Measurements from ENCODE around the gene PCK1. TPM values are rescaled to one million over a fixed set of nuclear protein-coding genes. Genes with fewer than 3 reads are reported as not detected.

PCK1 gene
- total and polyA plus RNA-seq, 2 of the 13 experiments (the other 11 are each of a cell fraction or from before 2014, with no cell fraction given): 6.5 to 12.6 TPM

GRCh38 chr20:57587278-57587988 lies 26.5 kb downstream of the PCK1 start (continued):
- TF ChIP-seq NBN (conservative IDR thresholded peaks at IDR 0.05): no peak
- no peak for TF ChIP-seq ZC3H13 (CRISPR knock-in tag; IDR thresholded peaks at IDR 0.05)
- 0 out of 2 replicates have a peak, but pooled peaks have one; percentile 52 for TF ChIP-seq ZNF503 (CRISPR knock-in tag; IDR thresholded peaks at IDR 0.05)
- TF ChIP-seq AHDC1 (CRISPR knock-in tag; IDR thresholded peaks at IDR 0.05; ENCODE audit: borderline replicate concordance): peak; percentile 90; the same call in 1 of the 2 replicates
- peak; percentile 89; the same call in 1 of the 2 replicates for TF ChIP-seq ZBTB20 (CRISPR knock-in tag; IDR thresholded peaks at IDR 0.05; ENCODE audit: borderline replicate concordance, low read depth)
- TF ChIP-seq ZNF441 (CRISPR knock-in tag; IDR thresholded peaks at IDR 0.05; ENCODE audit: borderline replicate concordance): peak; percentile 78; the same call in 1 of the 2 replicates
- peak; percentile 97 for TF ChIP-seq RAD51 (IDR thresholded peaks at IDR 0.05; ENCODE audit: borderline replicate concordance)
- TF ChIP-seq ARID5B (CRISPR knock-in tag; IDR thresholded peaks at IDR 0.05): peak; percentile 97
- no peak for TF ChIP-seq ZNF570 (CRISPR knock-in tag; IDR thresholded peaks at IDR 0.05; ENCODE audit: borderline replicate concordance)
- TF ChIP-seq NR2C2 (CRISPR knock-in tag; IDR thresholded peaks at IDR 0.05; ENCODE audit: borderline replicate concordance): peak; percentile 80
- TF ChIP-seq TCF12 (IDR thresholded peaks at IDR 0.05): no peak
- peak; percentile 95 for TF ChIP-seq TCF12 (CRISPR knock-in tag; IDR thresholded peaks at IDR 0.05)
- TF ChIP-seq ZNF232 (CRISPR knock-in tag; IDR thresholded peaks at IDR 0.05; ENCODE audit: borderline replicate concordance): peak; percentile 73; the same call in 1 of the 2 replicates
- TF ChIP-seq E2F2 (CRISPR knock-in tag; IDR thresholded peaks at IDR 0.05; ENCODE audit: borderline replicate concordance): peak; percentile 24; the same call in 1 of the 2 replicates
